Epithelial cell of esophagus (primary cell): ENCODE results near the gene HYLS1.
A peak's percentile ranks its signal among the peaks of the same experiment; 100 is the strongest.

Source experiments
- DNase-seq: peaks from one replicate; pipeline ENCODE4 v3.0.0; 2010; ENCODE audit warnings: low read depth
- H3K4me3 ChIP-seq: 2 replicates; pipeline ENCODE4 v1.5.1; 2011; ENCODE audit warnings: mild to moderate bottlenecking, low read length, control low read depth
- CTCF ChIP-seq: IDR thresholded peaks from 2 replicates; pipeline ENCODE4 v1.5.1; 2011; ENCODE audit warnings: low read depth, mild to moderate bottlenecking, low read length, control low read depth, inconsistent platforms; ENCODE audit not compliant: insufficient read depth; ENCODE audit errors: missing control alignments

The HYLS1 gene

GRCh38 chr11:125933030-125933813, 45.8 kb downstream of the HYLS1 start:
- no peak for DNase-seq
- no peak for TF ChIP-seq CTCF

GRCh38 chr11:125934473-125934872, 47.0 kb downstream of the HYLS1 start:
- TF ChIP-seq CTCF: no peak
- DNase-seq: no peak
- no peak overlapping the region for H3K4me3 ChIP-seq

More at GRCh38 chr11:125933030-125933813, 45.8 kb downstream of the HYLS1 start:
- no peak overlapping the region for H3K4me3 ChIP-seq

- TF ChIP-seq CTCF: peak; percentile 13
- H3K4me3 ChIP-seq: no peak overlapping the region
- DNase-seq: no peak
These were observed 47.6 kb downstream of the HYLS1 start for GRCh38 chr11:125935056-125935455.

- no peak for TF ChIP-seq CTCF
- H3K4me3 ChIP-seq: no peak overlapping the region
- no peak for DNase-seq
These were observed 48.2 kb downstream of the HYLS1 start for GRCh38 chr11:125935618-125936199.

- no peak for DNase-seq
- no peak for TF ChIP-seq CTCF
These were observed 51.0 kb downstream of the HYLS1 start for GRCh38 chr11:125938418-125938817.

GRCh38 chr11:125939081-125939521, 51.6 kb downstream of the HYLS1 start:
- DNase-seq: no peak
- no peak for TF ChIP-seq CTCF

More at GRCh38 chr11:125938418-125938817, 51.0 kb downstream of the HYLS1 start:
- no peak overlapping the region for H3K4me3 ChIP-seq

More at GRCh38 chr11:125939081-125939521, 51.6 kb downstream of the HYLS1 start:
- H3K4me3 ChIP-seq: no peak overlapping the region
